ENCODE measurements around the gene NFYA. TPM values are rescaled to one million over a fixed set of nuclear protein-coding genes. Genes with fewer than 3 reads are reported as not detected.

Gene NFYA
- total RNA-seq, 4 donors from 2014 or later = 16.3 to 25.9 (median 21.1) TPM

GRCh38 chr6:41032830-41033229, 39.9 kb upstream of the NFYA start:
- no peak for DNase-seq (ENCODE audit: low spot score)
- no peak for ATAC-seq (ENCODE audit: low FRiP score)

DNA sequence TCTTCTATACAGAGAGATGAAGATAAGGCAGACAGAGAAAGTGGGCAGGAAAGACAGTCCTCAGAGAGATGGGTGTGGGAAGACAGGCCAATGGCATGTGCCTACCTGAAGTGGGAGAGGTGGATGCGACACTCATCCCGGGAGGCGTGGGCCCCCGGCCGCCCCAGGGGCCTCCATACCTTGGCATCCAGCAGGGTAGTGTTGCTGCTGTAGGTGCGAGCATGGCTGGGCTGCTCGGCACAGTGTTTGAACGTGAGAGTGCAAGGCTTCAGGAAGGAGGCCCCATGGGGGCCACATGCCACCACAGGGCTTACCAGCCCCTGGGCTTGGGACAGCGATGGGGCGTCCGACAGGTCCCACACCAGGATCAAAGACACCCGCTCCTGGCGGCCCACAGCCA, 39.0 kb upstream of the NFYA start:
- DNase-seq (ENCODE audit: low spot score) (no peak), ATAC-seq (ENCODE audit: low FRiP score) (no peak)
- TF ChIP-seq, protein P1, sequence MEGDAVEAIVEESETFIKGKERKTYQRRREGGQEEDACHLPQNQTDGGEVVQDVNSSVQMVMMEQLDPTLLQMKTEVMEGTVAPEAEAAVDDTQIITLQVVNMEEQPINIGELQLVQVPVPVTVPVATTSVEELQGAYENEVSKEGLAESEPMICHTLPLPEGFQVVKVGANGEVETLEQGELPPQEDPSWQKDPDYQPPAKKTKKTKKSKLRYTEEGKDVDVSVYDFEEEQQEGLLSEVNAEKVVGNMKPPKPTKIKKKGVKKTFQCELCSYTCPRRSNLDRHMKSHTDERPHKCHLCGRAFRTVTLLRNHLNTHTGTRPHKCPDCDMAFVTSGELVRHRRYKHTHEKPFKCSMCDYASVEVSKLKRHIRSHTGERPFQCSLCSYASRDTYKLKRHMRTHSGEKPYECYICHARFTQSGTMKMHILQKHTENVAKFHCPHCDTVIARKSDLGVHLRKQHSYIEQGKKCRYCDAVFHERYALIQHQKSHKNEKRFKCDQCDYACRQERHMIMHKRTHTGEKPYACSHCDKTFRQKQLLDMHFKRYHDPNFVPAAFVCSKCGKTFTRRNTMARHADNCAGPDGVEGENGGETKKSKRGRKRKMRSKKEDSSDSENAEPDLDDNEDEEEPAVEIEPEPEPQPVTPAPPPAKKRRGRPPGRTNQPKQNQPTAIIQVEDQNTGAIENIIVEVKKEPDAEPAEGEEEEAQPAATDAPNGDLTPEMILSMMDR (IDR thresholded peaks at IDR 0.05) = no peak

More at GRCh38 chr6:41032830-41033229, 39.9 kb upstream of the NFYA start:
- TF ChIP-seq, protein P1 (IDR thresholded peaks at IDR 0.05) = no peak

- DNase-seq (ENCODE audit: low spot score) = no peak
- no peak for ATAC-seq (ENCODE audit: low FRiP score)
- TF ChIP-seq, protein P1 (IDR thresholded peaks at IDR 0.05) = no peak
These were observed 36.6 kb upstream of the NFYA start for GRCh38 chr6:41036186-41036585.

DNA sequence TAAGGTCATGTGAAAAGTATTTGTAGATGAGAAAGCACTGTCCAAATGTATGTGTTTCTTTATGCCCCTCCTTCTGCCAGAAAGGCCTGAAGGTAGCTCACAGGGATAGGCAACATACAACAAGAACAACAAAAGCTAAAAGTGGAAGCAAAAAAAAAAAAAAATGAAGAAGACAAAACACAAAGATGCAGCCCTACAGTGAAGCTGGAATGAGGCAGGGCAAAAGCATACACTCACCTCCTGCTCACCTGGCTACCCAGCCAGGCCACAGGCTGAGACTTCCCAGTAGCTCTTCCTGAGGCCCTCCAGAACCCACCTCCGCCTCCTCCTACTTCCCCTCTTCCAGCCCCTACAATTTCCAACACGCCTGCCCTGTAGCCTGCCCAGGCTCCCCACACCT, 36.2 kb upstream of the NFYA start:
- TF ChIP-seq, protein P1 (IDR thresholded peaks at IDR 0.05) = no peak
- DNase-seq (ENCODE audit: low spot score) (no peak), ATAC-seq (ENCODE audit: low FRiP score) (no peak)

DNA sequence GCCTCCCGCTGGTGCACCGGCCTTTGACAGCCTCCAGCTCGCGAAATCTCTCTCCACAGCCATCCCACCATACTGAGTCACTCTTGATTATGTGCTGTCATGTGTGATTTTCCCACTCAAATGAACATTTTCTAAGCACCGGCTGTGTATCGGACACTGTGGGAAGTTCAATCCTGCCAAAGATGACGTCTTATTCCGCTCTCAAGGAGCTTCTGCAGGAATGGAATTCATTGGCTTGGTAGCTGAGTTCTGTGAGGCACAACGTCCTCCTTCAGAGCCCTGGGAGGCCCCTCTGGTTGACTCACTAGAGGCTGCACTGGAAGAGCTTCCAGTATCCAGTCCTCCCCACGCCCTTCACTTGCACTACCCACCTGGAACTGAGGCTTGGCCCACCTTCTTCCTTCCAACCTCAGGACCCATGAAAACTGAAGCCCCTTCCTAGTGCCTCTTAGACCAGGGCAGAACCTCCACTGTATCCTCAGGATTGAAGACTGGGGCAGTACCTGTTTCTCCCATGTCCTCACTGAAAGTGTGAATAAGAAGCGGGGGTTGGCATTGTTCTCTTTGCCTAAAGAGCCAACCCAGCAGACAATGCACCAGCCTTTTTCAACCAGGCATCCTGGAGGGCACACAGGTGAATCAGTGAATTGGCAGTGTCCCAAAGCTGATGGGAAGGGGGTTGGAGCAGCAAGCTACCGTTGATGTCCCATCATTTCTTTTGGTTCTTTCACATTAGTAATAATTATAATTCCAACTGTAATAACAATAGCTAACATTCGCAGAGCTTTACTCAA, 35.5 kb upstream of the NFYA start:
- TF ChIP-seq, protein P1 (IDR thresholded peaks at IDR 0.05) = no peak
- no peak for ATAC-seq (ENCODE audit: low FRiP score)
- no peak for DNase-seq (ENCODE audit: low spot score)

DNA sequence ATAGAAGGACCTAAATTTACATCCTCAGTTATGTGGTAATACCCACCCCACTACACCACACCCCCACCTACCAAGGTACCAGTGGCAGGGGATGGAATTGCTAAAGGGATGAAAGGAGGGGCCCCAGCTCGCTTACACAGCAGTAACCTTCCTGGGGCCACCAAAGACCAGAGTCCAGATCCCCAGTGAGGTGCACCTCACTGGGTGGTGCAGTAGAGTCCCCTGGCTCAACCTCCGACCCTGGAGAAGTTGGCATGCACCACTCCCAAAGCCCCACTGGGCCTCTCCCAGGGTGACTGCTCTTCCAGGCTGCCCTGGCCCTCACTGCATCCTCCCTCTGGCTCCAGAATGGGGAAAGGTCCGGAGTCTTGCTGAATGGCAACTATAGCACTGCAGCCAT, 34.6 kb upstream of the NFYA start:
- no peak for ATAC-seq (ENCODE audit: low FRiP score)

More for the DNA sequence above, 34.6 kb upstream of the NFYA start:
- no peak for DNase-seq (ENCODE audit: low spot score)
- TF ChIP-seq, protein P1 (IDR thresholded peaks at IDR 0.05) = no peak
